DLD1 (cell line): ENCODE data around the gene CPNE4.
"Not testable (repeated sequence)": the region's sequence is repeated elsewhere in the genome, so short reads cannot be mapped to it uniquely, and the experiment has no call there.

ENCODE experiments used
- in situ Hi-C: cut with HindIII; loops from 2 replicates; pipeline ENCODE4 v1.10.0; 2017; ENCODE audit warnings: low sequenced_read_pairs

Gene CPNE4

DNA sequence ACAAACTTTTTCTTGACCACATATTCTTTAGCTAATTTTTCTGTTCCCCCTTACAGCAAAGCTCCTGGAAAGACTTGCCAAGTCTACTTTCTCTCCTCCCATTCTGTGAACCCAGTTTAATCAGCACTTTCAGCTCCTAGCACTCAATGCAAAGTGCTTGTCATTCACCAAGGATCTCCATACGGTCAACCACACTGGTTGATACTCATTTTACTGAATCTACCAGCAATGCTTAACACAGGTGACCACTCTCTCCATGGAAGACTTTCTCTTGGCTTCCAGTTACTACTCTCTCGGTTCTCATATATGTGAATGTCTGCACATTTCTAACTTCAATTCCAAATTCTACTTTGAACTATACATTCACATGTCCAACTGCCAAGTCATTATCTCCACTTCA, 543.7 kb downstream of the CPNE4 start:
- in situ Hi-C loops, result no loop called here

DNA sequence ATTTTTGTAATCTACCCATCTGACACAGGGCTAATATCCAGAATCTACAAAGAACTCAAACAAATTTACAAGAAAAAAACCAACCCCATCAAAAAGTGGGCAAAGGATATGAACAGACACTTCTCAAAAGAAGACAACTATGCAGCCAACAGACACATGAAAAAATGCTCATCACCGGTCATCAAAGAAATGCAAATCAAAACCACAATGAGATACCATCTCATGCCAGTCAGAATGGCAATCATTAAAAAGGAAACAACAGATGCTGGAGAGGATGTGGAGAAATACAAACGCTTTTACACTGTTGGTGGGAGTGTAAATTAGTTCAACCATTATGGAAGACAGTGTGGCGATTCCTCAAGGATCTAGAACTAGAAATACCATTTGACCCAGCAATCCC, 548.3 kb downstream of the CPNE4 start:
- in situ Hi-C loops, result not testable (repeated sequence)

DNA sequence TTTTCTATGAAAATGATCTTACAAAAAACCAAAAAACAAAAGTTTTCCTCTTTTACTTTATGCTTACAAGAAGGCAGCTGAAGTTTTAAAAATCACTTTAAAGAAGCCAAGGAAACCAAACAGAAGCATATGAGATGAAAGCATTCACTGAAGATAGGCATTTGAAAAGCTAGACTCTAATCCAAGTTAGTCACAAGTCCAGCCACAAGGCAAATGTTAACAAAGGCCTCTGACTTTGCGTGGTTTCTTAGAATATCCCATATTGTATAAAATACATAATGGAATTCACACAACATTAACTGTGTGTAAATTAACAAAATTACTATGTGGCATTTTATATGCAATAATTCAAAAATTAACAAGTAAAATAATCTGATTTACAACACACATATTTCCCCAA, 549.7 kb downstream of the CPNE4 start:
- in situ Hi-C loops, result no loop called here

DNA sequence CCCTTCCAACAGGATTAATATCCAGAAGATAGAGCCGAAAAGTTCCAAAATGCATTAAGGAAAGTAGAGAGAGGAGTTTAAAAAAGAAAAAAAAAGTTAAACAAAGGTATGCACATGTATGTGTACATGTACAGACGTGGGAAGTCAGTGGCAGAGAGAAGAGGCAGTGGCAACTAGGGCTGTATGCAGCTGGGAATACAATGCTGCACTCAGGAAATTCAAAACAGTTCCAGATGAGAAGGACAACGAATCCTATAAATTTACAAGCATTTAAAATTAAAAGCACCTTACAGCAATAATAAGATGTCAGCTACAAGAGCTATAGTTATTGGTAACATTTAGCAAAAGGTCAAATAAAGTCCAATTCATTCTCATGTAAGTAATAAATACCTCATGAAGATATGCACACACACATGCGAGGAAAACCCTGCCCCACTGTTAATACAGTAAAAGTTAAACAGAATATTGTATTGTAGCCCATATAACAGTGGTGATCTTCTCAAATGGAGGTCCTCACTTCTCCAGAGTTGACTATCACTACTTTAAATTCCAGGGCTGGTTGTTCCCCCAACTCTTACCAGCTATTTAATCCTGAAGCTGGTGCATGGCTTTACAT, 550.2 kb downstream of the CPNE4 start:
- in situ Hi-C loops, result no loop called here
